Cardiac muscle cell (in vitro differentiated cells and primary cell): ENCODE results near the gene CDKL1. TPM values are rescaled to one million over a fixed set of nuclear protein-coding genes. Genes with fewer than 3 reads are reported as not detected.
"Not testable (repeated sequence)": the region's sequence is repeated elsewhere in the genome, so short reads cannot be mapped to it uniquely, and the experiment has no call there.

ENCODE experiments used
- DNase-seq, 2 donors: peaks; one replicate each; pipeline versions ENCODE4 v3.0.0 to v3.0.0-alpha.2; 2010 to 2017; ENCODE audit warnings: low read depth in 1 of 2, low spot score in 1 of 2
- H3K27ac ChIP-seq: fragments of 200-600 bp; sonication (generic); 2 replicates; pipeline ENCODE4 v1.5.1; 2016
- H3K27me3 ChIP-seq: fragments of 200-600 bp; sonication (generic); 2 replicates; pipeline ENCODE4 v1.6.0; 2016; ENCODE audit warnings: control low read depth
- H3K36me3 ChIP-seq: fragments of 200-600 bp; sonication (generic); 2 replicates; pipeline ENCODE4 v1.5.1; 2016; ENCODE audit warnings: control low read depth
- H3K4me1 ChIP-seq: fragments of 200-600 bp; sonication (generic); 2 replicates; pipeline ENCODE4 v1.8.1; 2017; ENCODE audit warnings: low read depth, mild to moderate bottlenecking, mixed run types
- H3K4me3 ChIP-seq: fragments of 200-600 bp; sonication (generic); 2 replicates; pipeline ENCODE4 v1.5.1; 2016; ENCODE audit warnings: mild to moderate bottlenecking
- H3K9me3 ChIP-seq: fragments of 200-600 bp; sonication (generic); 2 replicates; pipeline ENCODE4 v1.5.1; 2017; ENCODE audit warnings: low read depth, mild to moderate bottlenecking, control low read depth
- CTCF ChIP-seq: IDR thresholded peaks from 2 replicates; pipeline ENCODE4 v1.5.1; 2012; ENCODE audit warnings: low read depth, mild to moderate bottlenecking, low read length
- polyA plus RNA-seq: library from polyadenylated mRNA; unstranded; fragments of >200 nt; fragmentation: Nextera tagmentation; extraction: Ambion mirVana; gene quantifications from 2 replicates; pipeline ENCODE4 v1.2.1, GENCODE V29; 2016
- total RNA-seq: library from RNA; depleted of rRNA; stranded (reverse); fragments of >200 nt; gene quantifications from 2 replicates; pipeline ENCODE4 v1.2.3, GENCODE V29; 2016

Gene CDKL1
- total and polyA plus RNA-seq, 2 experiments from 2014 or later, result 0.17 to 1.0 TPM

GRCh38 chr14:50366589-50366988 is 30.1 kb downstream of the CDKL1 start:
- no peaks in the 10 kb centered on the region for H3K36me3 ChIP-seq
- no peak overlapping the region for H3K4me3 ChIP-seq
- no peak for DNase-seq
- no peak for TF ChIP-seq CTCF
- peaks cover 7% of the 10 kb centered on the region for H3K4me1 ChIP-seq
- H3K27ac ChIP-seq, result peak overlapping the region; percentile 53
- no peaks in the 10 kb centered on the region for H3K27me3 ChIP-seq
- no peaks in the 10 kb centered on the region for H3K9me3 ChIP-seq

- H3K36me3 ChIP-seq, result no peaks in the 10 kb centered on the region
- H3K9me3 ChIP-seq, result no peaks in the 10 kb centered on the region
- H3K4me3 ChIP-seq, result no peak overlapping the region
- no peak for TF ChIP-seq CTCF
- H3K4me1 ChIP-seq, result peaks cover 7% of the 10 kb centered on the region
- no peak for DNase-seq
- H3K27ac ChIP-seq, result peak overlapping the region; percentile 53
- no peaks in the 10 kb centered on the region for H3K27me3 ChIP-seq
Observed at GRCh38 chr14:50366115-50366514, 30.6 kb downstream of the CDKL1 start.

GRCh38 chr14:50365572-50365971 is 31.1 kb downstream of the CDKL1 start:
- not testable (repeated sequence) for H3K9me3 ChIP-seq, H3K4me1 ChIP-seq, DNase-seq, H3K36me3 ChIP-seq, H3K27me3 ChIP-seq, H3K4me3 ChIP-seq, H3K27ac ChIP-seq

- no peak overlapping the region for H3K27ac ChIP-seq
- H3K36me3 ChIP-seq, result no peaks in the 10 kb centered on the region
- H3K9me3 ChIP-seq, result no peaks in the 10 kb centered on the region
- no peak for TF ChIP-seq CTCF
- no peak for DNase-seq
- H3K4me1 ChIP-seq, result peaks cover 7% of the 10 kb centered on the region
- H3K4me3 ChIP-seq, result no peak overlapping the region
- no peaks in the 10 kb centered on the region for H3K27me3 ChIP-seq
Observed at GRCh38 chr14:50364792-50365191, 31.9 kb downstream of the CDKL1 start.

- peaks cover 7% of the 10 kb centered on the region for H3K4me1 ChIP-seq
- H3K9me3 ChIP-seq, result no peaks in the 10 kb centered on the region
- no peaks in the 10 kb centered on the region for H3K36me3 ChIP-seq
- no peak for TF ChIP-seq CTCF
- no peak overlapping the region for H3K27ac ChIP-seq
- peak in 1 of 2 donors; percentile 43 for DNase-seq
- H3K4me3 ChIP-seq, result no peak overlapping the region
- no peaks in the 10 kb centered on the region for H3K27me3 ChIP-seq
Observed at GRCh38 chr14:50363714-50364111, 33.0 kb downstream of the CDKL1 start.

GRCh38 chr14:50362764-50363713 is 33.6 kb downstream of the CDKL1 start:
- TF ChIP-seq CTCF, result no peak
- Histone ChIP-seq H3K36me3 (no peaks in the 10 kb centered on the region), H3K4me3 (no peak overlapping the region), H3K9me3 (no peaks in the 10 kb centered on the region), H3K27ac (no peak overlapping the region), H3K4me1 (peaks cover 7% of the 10 kb centered on the region), H3K27me3 (no peaks in the 10 kb centered on the region)
- peak in 1 of 2 donors; percentile 16 for DNase-seq

GRCh38 chr14:50361473-50362403 is 34.9 kb downstream of the CDKL1 start:
- not testable (repeated sequence) for H3K4me3 ChIP-seq, H3K27me3 ChIP-seq, H3K27ac ChIP-seq, H3K36me3 ChIP-seq, H3K4me1 ChIP-seq, DNase-seq, H3K9me3 ChIP-seq
